Activated CD4-positive, alpha-beta memory T cell treated with anti-CD3 and anti-CD28 coated beads, Interleukin-2, amount 10 ng/mL, durations not matched to agents 7 days and 5 days (primary cell): Measurements from ENCODE around the gene NPHS1. TPM values are rescaled to one million over a fixed set of nuclear protein-coding genes. Genes with fewer than 3 reads are reported as not detected.

Experiments used
- CTCF ChIA-PET: fragments of 350-600 bp; sonication (Branson Sonifier 250); formaldehyde crosslinking; loops from one replicate; lab custom pipeline; 2021; ENCODE audit warnings: antibody characterized with exemption, inconsistent platforms; lab: Charles Lee
- POLR2A ChIA-PET: fragments of 350-600 bp; sonication (Branson Sonifier 250); formaldehyde crosslinking; loops from one replicate; lab custom pipeline; 2021; ENCODE audit warnings: antibody characterized with exemption; lab: Charles Lee
- DNase-seq: peaks from one replicate; pipeline ENCODE4 v3.0.0-alpha.2; 2020
- H3K27ac Mint-ChIP-seq: one replicate; pipeline ENCODE4 v1.8.0; 2021; ENCODE audit warnings: mild to moderate bottlenecking, mixed read lengths
- H3K27me3 Mint-ChIP-seq: one replicate; pipeline ENCODE4 v1.8.0; 2021; ENCODE audit warnings: mixed read lengths
- H3K36me3 Mint-ChIP-seq: one replicate; pipeline ENCODE4 v1.8.0; 2021; ENCODE audit warnings: low read depth, mixed read lengths
- H3K4me1 Mint-ChIP-seq: one replicate; pipeline ENCODE4 v1.8.0; 2021; ENCODE audit warnings: mixed read lengths
- H3K4me3 Mint-ChIP-seq: one replicate; pipeline ENCODE4 v1.8.0; 2021; ENCODE audit warnings: mild to moderate bottlenecking, mixed read lengths
- H3K9me3 Mint-ChIP-seq: one replicate; pipeline ENCODE4 v1.8.0; 2021; ENCODE audit warnings: mixed read lengths
- total RNA-seq, 2 experiments: library from RNA; stranded (reverse); gene quantifications; one replicate each; pipeline ENCODE4 v1.2.3, GENCODE V29; 2021

Gene NPHS1
- total RNA-seq, 2 experiments from 2014 or later = not detected

- no peak overlapping the region for H3K4me3 Mint-ChIP-seq
- no peak overlapping the region for H3K27ac Mint-ChIP-seq
- ChIA-PET POLR2A (no interaction called here), CTCF (no interaction called here)
- H3K36me3 Mint-ChIP-seq = peaks cover 33% of the 10 kb centered on the region
- peaks cover 6% of the 10 kb centered on the region for H3K4me1 Mint-ChIP-seq
- H3K27me3 Mint-ChIP-seq = no peaks in the 10 kb centered on the region
- no peaks in the 10 kb centered on the region for H3K9me3 Mint-ChIP-seq
- DNase-seq = no peak
These were observed 69.7 kb downstream of the NPHS1 start for GRCh38 chr19:35782589-35782988.

- ChIA-PET POLR2A (no interaction called here), CTCF (no interaction called here)
- Mint-ChIP-seq H3K36me3 (peaks cover 33% of the 10 kb centered on the region), H3K4me3 (no peak overlapping the region), H3K4me1 (peaks cover 15% of the 10 kb centered on the region), H3K27ac (no peak overlapping the region), H3K9me3 (no peaks in the 10 kb centered on the region), H3K27me3 (no peaks in the 10 kb centered on the region)
- DNase-seq = no peak
These were observed 70.7 kb downstream of the NPHS1 start for GRCh38 chr19:35781650-35782049.

- no peak for DNase-seq
- Mint-ChIP-seq H3K4me1 (peaks cover 22% of the 10 kb centered on the region), H3K9me3 (no peaks in the 10 kb centered on the region), H3K27ac (no peak overlapping the region), H3K36me3 (peaks cover 33% of the 10 kb centered on the region), H3K4me3 (no peak overlapping the region), H3K27me3 (no peaks in the 10 kb centered on the region)
- POLR2A ChIA-PET = no interaction called here
- CTCF ChIA-PET = no interaction called here
These were observed 71.6 kb downstream of the NPHS1 start for GRCh38 chr19:35780717-35781116.

DNA sequence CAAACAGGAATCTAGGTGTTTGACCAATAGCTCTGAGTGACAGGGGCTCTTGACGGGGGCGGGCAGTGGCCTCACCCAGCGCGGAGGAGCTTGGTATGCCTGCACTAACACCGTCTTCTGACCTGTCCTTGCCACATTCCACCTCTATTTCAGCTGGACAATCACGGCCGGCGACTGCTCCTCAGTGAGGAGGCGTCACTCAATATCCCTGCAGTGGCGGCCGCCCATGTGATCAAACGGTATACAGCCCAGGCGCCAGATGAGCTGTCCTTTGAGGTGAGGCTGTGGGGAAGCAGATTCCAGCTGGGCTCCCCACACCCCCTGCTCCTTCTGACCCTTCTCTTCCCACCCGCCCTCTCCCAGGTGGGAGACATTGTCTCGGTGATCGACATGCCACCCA lies 72.2 kb downstream of the NPHS1 start:
- H3K27me3 Mint-ChIP-seq = no peaks in the 10 kb centered on the region
- ChIA-PET POLR2A (no interaction called here), CTCF (no interaction called here)
- DNase-seq = no peak
- H3K4me3 Mint-ChIP-seq = no peak overlapping the region
- H3K27ac Mint-ChIP-seq = no peak overlapping the region
- H3K9me3 Mint-ChIP-seq = no peaks in the 10 kb centered on the region
- peaks cover 33% of the 10 kb centered on the region for H3K36me3 Mint-ChIP-seq
- peaks cover 23% of the 10 kb centered on the region for H3K4me1 Mint-ChIP-seq

- POLR2A ChIA-PET = no interaction called here
- Mint-ChIP-seq H3K36me3 (peaks cover 33% of the 10 kb centered on the region), H3K27ac (no peak overlapping the region), H3K4me3 (no peak overlapping the region), H3K27me3 (no peaks in the 10 kb centered on the region), H3K9me3 (no peaks in the 10 kb centered on the region), H3K4me1 (peaks cover 30% of the 10 kb centered on the region)
- DNase-seq = no peak
- CTCF ChIA-PET = no interaction called here
These were observed 73.3 kb downstream of the NPHS1 start for GRCh38 chr19:35779033-35779432.

- no peaks in the 10 kb centered on the region for H3K9me3 Mint-ChIP-seq
- H3K27me3 Mint-ChIP-seq = no peaks in the 10 kb centered on the region
These were observed 74.3 kb downstream of the NPHS1 start for GRCh38 chr19:35777961-35778360.

DNA sequence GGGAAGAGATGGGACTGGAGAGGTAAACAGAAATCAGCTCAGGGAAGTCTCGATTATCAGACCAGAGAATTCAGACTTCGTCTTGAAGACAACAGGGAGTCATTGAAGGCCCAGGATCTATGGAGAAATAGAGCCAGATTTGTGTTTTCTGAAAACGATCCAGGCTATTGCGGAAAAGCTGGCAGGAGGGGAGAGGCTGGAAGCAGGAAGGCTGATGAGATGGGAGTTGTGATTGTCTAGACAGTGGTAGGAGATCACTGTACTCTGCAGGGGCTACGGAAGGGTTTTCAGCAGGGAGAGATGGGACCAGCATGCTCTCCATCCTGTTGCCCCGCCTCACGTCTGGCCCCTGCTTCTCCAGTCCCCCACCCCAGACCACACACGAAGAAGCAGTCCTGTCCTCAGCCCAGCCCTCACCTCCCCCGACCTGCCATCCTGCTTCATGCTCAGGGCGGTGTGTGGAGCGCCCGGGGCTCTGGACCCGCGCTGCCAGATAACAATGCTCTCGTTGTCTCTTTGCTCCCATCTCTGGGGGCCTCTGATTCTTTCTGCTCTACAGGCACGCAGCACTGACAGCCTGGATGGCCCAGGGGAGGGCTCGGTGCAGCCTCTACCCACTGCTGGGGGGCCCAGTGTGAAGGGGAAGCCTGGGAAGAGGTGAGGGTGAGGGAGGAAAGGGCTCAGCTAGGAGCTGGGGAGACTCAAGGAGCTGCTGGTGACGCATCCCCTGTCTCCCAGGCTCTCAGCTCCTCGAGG lies 75.0 kb downstream of the NPHS1 start:
- Mint-ChIP-seq H3K4me3 (peak overlapping the region; percentile 81), H3K4me1 (peaks cover 30% of the 10 kb centered on the region), H3K36me3 (peaks cover 24% of the 10 kb centered on the region), H3K27ac (peak overlapping the region; percentile 18), H3K27me3 (no peaks in the 10 kb centered on the region), H3K9me3 (no peaks in the 10 kb centered on the region)
- POLR2A ChIA-PET = no interaction called here
- DNase-seq = no peak
- CTCF ChIA-PET = interaction anchor here (1.0 kb wide), 1 partner anchor 29 kb away, joined by 4 read pairs; the partner anchor contains the start of gene LIN37

More at GRCh38 chr19:35777961-35778360, 74.3 kb downstream of the NPHS1 start:
- H3K36me3 Mint-ChIP-seq = peaks cover 26% of the 10 kb centered on the region
- H3K4me1 Mint-ChIP-seq = peaks cover 30% of the 10 kb centered on the region
- ChIA-PET CTCF (no interaction called here), POLR2A (no interaction called here)
- H3K27ac Mint-ChIP-seq = no peak overlapping the region
- no peak for DNase-seq
- H3K4me3 Mint-ChIP-seq = peak overlapping the region; percentile 52

DNA sequence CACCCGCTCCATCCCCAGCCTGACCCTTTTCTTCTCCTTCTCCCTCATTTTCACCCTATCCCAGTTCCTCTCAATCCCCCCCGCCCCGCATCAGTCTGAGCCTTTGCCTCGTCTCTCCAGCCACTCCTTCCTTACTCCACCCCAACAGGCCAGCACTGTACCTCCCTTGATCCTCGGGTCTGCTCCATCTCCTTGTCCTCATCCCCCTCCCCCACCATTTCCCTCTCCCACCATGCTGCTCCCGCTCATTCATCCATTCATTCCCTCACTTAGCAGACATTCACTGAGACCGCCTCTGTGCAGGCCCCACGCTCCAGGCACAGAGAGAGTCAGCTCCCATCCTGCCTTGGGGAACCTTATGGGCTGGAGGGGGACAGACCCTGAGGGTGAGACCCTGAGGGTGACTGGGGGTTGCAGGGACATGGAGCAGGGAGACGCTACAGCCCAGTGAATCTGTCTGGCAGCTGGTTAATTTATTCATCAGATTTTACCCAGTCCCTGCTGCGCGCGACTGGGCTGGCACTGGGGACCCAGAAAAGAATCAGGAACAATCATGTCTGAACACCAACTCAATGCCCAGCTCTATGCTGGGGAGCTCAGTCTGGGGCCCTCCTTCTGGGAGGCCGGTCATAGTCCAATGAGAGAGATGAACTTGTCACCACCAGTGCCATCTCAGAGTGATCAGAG lies 76.1 kb downstream of the NPHS1 start:
- ChIA-PET POLR2A (interaction anchor here (0.7 to 0.8 kb wide), 2 partner anchors 34 to 35 kb away, joined by 3 to 6 read pairs; partner anchors contain the start of gene IGFLR1), CTCF (interaction anchor here (1.0 kb wide), 1 partner anchor 28 kb away, joined by 4 read pairs; the partner anchor contains the start of gene LIN37)
- H3K9me3 Mint-ChIP-seq = no peaks in the 10 kb centered on the region
- H3K4me3 Mint-ChIP-seq = peak overlapping the region; percentile 81
- peaks cover 20% of the 10 kb centered on the region for H3K36me3 Mint-ChIP-seq
- H3K27me3 Mint-ChIP-seq = no peaks in the 10 kb centered on the region
- H3K4me1 Mint-ChIP-seq = peaks cover 30% of the 10 kb centered on the region
- peak overlapping the region; percentile 52 for H3K27ac Mint-ChIP-seq
- no peak for DNase-seq

Other genes starting within 250 kb of the NPHS1 start
- gene HAUS5, start 239.8 kb downstream of the NPHS1 start, total RNA-seq = 10 to 100 TPM; 45.3 to 46.5 TPM
- 100 to 1,000 TPM in 1 of 2 experiments, 10 to 100 TPM in 1; 99.5 to 102 TPM for gene RBM42, start 223.5 kb downstream of the NPHS1 start, total RNA-seq
- gene ETV2, start 210.8 kb downstream of the NPHS1 start, total RNA-seq = under 1 TPM; 0.65 to 0.96 TPM
- 100 to 1,000 TPM; 440 to 442 TPM for gene COX6B1, start 204.2 kb downstream of the NPHS1 start, total RNA-seq
- under 1 TPM; 0.65 to 0.86 TPM for gene UPK1A, start 186.0 kb downstream of the NPHS1 start, total RNA-seq
- 10 to 100 TPM; 94.8 to 96.2 TPM for gene ZBTB32, start 147.9 kb downstream of the NPHS1 start, total RNA-seq
- 10 to 100 TPM; 57.3 to 57.5 TPM for gene KMT2B, start 134.5 kb downstream of the NPHS1 start, total RNA-seq
- gene IGFLR1, start 110.1 kb downstream of the NPHS1 start, total RNA-seq = 10 to 100 TPM; 78.9 to 90.5 TPM
- 10 to 100 TPM; 35.5 to 36.2 TPM for gene U2AF1L4, start 107.1 kb downstream of the NPHS1 start, total RNA-seq
- 10 to 100 TPM; 48.1 to 51.3 TPM for gene PSENEN, start 106.9 kb downstream of the NPHS1 start, total RNA-seq
- gene LIN37, start 103.9 kb downstream of the NPHS1 start, total RNA-seq = 10 to 100 TPM; 13.1 to 16.2 TPM
- under 1 TPM in 1 of 2 experiments, not detected in 1; 0.48 TPM for gene HSPB6, start 95.5 kb downstream of the NPHS1 start, total RNA-seq
- gene PROSER3, start 94.3 kb downstream of the NPHS1 start, total RNA-seq = 10 to 100 TPM; 47.1 to 52.4 TPM
- gene ARHGAP33, start 76.9 kb downstream of the NPHS1 start, total RNA-seq = 10 to 100 TPM; 60.9 to 67.0 TPM
- not detected for gene PRODH2, start 39.7 kb downstream of the NPHS1 start, total RNA-seq
- gene KIRREL2, start 4.4 kb upstream of the NPHS1 start, total RNA-seq = under 1 TPM; 0.55 to 0.58 TPM
- gene APLP1, start 16.1 kb upstream of the NPHS1 start, total RNA-seq = 1 to 10 TPM in 1 of 2 experiments, under 1 TPM in 1; 0.76 to 1.1 TPM
- gene NFKBID, start 48.0 kb upstream of the NPHS1 start, total RNA-seq = 10 to 100 TPM; 36.3 to 40.3 TPM
- gene HCST, start 50.0 kb upstream of the NPHS1 start, total RNA-seq = 100 to 1,000 TPM; 204 to 218 TPM
- gene TYROBP, start 55.8 kb upstream of the NPHS1 start, total RNA-seq = 1 to 10 TPM in 1 of 2 experiments, under 1 TPM in 1; 0.58 to 1.1 TPM
- gene LRFN3, start 83.9 kb upstream of the NPHS1 start, total RNA-seq = 10 to 100 TPM; 13.5 to 17.0 TPM
- 10 to 100 TPM; 17.3 to 18.3 TPM for gene SDHAF1, start 142.7 kb upstream of the NPHS1 start, total RNA-seq
- 1 to 10 TPM; 1.6 to 2.5 TPM for gene SYNE4, start 156.3 kb upstream of the NPHS1 start, total RNA-seq
- 10 to 100 TPM; 44.7 to 45.4 TPM for gene ALKBH6, start 161.7 kb upstream of the NPHS1 start, total RNA-seq
- 1 to 10 TPM; 1.7 to 2.2 TPM for gene CLIP3, start 180.4 kb upstream of the NPHS1 start, total RNA-seq
- 1 to 10 TPM; 5.7 TPM for gene THAP8, start 201.8 kb upstream of the NPHS1 start, total RNA-seq
- 10 to 100 TPM; 24.1 to 25.0 TPM for gene WDR62, start 202.4 kb upstream of the NPHS1 start, total RNA-seq